OCI-LY1 (cell line): Measurements from ENCODE around the gene MAB21L4.

Source experiments
- H2AFZ ChIP-seq: fragments of 200-600 bp; sonication (generic), shearing (Covaris generic); 2 replicates; pipeline ENCODE4 v1.6.0; 2014; ENCODE audit warnings: antibody characterized with exemption, mild to moderate bottlenecking, low read length
- H3F3A ChIP-seq: fragments of 200-600 bp; sonication (generic), shearing (Covaris generic); 2 replicates; pipeline ENCODE4 v1.6.0; 2014; ENCODE audit warnings: mild to moderate bottlenecking, antibody characterized with exemption, low read length, moderate library complexity; ENCODE audit not compliant: insufficient read depth
- H3K27ac ChIP-seq: fragments of 200-600 bp; sonication (generic); 2 replicates; pipeline ENCODE4 v1.5.1; 2014; ENCODE audit warnings: low read length, mixed run types, mild to moderate bottlenecking, low read depth; ENCODE audit not compliant: poor library complexity, severe bottlenecking
- H3K27me3 ChIP-seq: fragments of 200-600 bp; sonication (generic); 2 replicates; pipeline ENCODE4 v1.6.0; 2014; ENCODE audit warnings: antibody characterized with exemption, mild to moderate bottlenecking, low read length, moderate library complexity; ENCODE audit not compliant: insufficient read depth
- H3K36me3 ChIP-seq: fragments of 200-600 bp; sonication (generic); 2 replicates; pipeline ENCODE4 v1.6.1; 2014; ENCODE audit warnings: mild to moderate bottlenecking, antibody characterized with exemption, low read length, moderate library complexity, mixed read lengths; ENCODE audit not compliant: insufficient read depth
- H3K4me1 ChIP-seq: fragments of 200-600 bp; sonication (generic); 2 replicates; pipeline ENCODE4 v1.5.1; 2014; ENCODE audit warnings: mild to moderate bottlenecking, low read length, moderate library complexity; ENCODE audit not compliant: insufficient read depth, severe bottlenecking
- H3K4me2 ChIP-seq: fragments of 200-600 bp; sonication (generic), shearing (Covaris generic); 2 replicates; pipeline ENCODE4 v1.6.1; 2014; ENCODE audit warnings: low read length
- H3K4me3 ChIP-seq: fragments of 200-600 bp; sonication (generic); 2 replicates; pipeline ENCODE4 v1.5.1; 2014; ENCODE audit warnings: low read length, low read depth, mild to moderate bottlenecking, mixed read lengths; ENCODE audit not compliant: poor library complexity, severe bottlenecking
- H3K79me2 ChIP-seq: fragments of 200-600 bp; shearing (Covaris generic); 2 replicates; pipeline ENCODE4 v1.6.1; 2016; ENCODE audit warnings: mixed run types, low read length, mixed read lengths; ENCODE audit not compliant: insufficient read depth
- H3K9ac ChIP-seq: fragments of 200-600 bp; sonication (generic), shearing (Covaris generic); 2 replicates; pipeline ENCODE4 v1.6.1; 2014; ENCODE audit warnings: mild to moderate bottlenecking, low read length, mixed read lengths
- H3K9me2 ChIP-seq: fragments of 200-600 bp; sonication (generic), shearing (Covaris generic); 2 replicates; pipeline ENCODE4 v1.6.1; 2014; ENCODE audit warnings: low read depth, mild to moderate bottlenecking, low read length, mixed read lengths
- H3K9me3 ChIP-seq: fragments of 200-600 bp; shearing (Covaris generic); 2 replicates; pipeline ENCODE4 v1.6.1; 2014; ENCODE audit warnings: low read length, mixed read lengths
- H4K20me1 ChIP-seq: fragments of 200-600 bp; sonication (generic), shearing (Covaris generic); 2 replicates; pipeline ENCODE4 v1.6.0; 2016; ENCODE audit warnings: mild to moderate bottlenecking, low read length; ENCODE audit not compliant: insufficient read depth
- EZH2 ChIP-seq: fragments of 200-600 bp; sonication (generic), shearing (Covaris generic); IDR thresholded peaks from 2 replicates; pipeline ENCODE4 v1.8.0; 2017; ENCODE audit warnings: borderline replicate concordance, mixed run types, mild to moderate bottlenecking, antibody characterized with exemption, low read length, moderate library complexity, mixed read lengths
- TF ChIP-seq, protein P1 (sequence below): fragments of 200-600 bp; sonication (generic), shearing (Covaris generic); IDR thresholded peaks from 2 replicates; pipeline ENCODE4 v1.5.1; 2017; ENCODE audit warnings: mild to moderate bottlenecking, antibody characterized with exemption, low read length, moderate library complexity, mixed read lengths

MAB21L4 gene

DNA sequence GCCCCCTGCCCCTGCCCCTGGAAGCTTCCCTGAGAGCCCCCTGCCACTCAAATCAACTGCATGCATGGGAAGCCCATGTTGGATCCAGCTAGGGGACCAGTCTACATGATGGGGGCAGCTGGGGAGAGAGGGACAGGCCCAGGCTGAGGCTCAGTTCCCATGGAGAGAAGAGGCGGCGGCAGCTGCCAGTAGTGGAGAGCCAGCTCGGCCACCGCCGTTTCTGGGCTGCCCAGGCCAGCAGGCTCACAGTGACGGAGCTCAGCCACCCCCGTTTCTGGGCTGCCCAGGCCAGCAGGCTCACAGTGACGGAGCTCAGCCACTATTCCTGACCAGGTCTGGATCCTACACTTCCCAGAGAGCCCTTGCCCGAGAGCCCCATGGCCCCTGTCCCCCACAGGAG lies 3.6 kb downstream of the MAB21L4 start:
- Histone ChIP-seq H4K20me1 (no peaks in the 10 kb centered on the region), H3K27ac (no peak overlapping the region), H3K4me2 (no peak overlapping the region), H3K9me2 (no peaks in the 10 kb centered on the region), H3K27me3 (no peaks in the 10 kb centered on the region), H3K4me3 (no peak overlapping the region), H3K79me2 (no peaks in the 10 kb centered on the region), H3K9ac (no peak overlapping the region), H3K36me3 (no peaks in the 10 kb centered on the region), H2AFZ (no peak overlapping the region), H3F3A (no peaks in the 10 kb centered on the region), H3K4me1 (no peaks in the 10 kb centered on the region), H3K9me3 (no peaks in the 10 kb centered on the region)
- TF ChIP-seq EZH2, result no peak
- TF ChIP-seq, protein P1, sequence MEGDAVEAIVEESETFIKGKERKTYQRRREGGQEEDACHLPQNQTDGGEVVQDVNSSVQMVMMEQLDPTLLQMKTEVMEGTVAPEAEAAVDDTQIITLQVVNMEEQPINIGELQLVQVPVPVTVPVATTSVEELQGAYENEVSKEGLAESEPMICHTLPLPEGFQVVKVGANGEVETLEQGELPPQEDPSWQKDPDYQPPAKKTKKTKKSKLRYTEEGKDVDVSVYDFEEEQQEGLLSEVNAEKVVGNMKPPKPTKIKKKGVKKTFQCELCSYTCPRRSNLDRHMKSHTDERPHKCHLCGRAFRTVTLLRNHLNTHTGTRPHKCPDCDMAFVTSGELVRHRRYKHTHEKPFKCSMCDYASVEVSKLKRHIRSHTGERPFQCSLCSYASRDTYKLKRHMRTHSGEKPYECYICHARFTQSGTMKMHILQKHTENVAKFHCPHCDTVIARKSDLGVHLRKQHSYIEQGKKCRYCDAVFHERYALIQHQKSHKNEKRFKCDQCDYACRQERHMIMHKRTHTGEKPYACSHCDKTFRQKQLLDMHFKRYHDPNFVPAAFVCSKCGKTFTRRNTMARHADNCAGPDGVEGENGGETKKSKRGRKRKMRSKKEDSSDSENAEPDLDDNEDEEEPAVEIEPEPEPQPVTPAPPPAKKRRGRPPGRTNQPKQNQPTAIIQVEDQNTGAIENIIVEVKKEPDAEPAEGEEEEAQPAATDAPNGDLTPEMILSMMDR, result no peak

DNA sequence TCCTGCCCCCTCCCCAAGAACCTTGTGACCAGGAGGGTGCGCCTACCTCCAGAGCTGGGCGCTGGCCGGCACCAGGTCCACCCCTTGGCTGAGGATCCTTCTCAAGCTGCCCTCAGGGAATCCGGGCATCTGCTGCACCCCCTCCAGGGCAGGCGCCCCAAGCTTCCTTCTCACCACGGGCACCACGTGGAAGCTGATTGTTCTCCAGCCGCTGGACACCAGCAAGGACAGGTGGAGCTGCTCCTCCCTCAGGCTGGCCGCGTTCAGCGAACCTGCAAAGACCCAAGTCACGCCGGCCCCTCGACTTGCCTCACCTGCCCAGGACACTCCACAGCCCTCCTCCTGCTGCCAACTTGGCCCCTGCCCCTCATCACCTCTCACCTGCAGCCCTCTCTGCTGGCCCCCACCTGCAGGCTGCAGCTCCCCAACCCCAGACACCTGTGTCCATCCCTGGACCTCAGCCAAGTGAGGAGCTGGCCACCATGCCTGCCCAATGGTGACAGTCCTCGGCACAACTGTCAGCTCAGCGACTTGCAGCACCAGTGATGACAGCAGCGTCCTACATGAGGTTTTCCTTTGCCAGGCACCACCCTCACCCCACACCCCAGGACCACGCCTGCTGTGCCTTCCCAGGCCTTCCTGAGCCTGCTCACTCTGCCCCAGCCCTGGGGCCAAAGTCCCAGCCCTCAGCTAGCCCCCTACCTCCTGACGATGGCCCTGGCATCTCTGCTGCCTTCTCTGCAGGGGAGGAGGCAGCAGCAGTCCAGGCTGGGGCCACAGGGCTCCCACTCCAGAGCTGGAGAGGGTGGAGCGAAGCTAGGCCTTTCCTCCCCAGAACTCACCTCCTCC lies 4.2 kb downstream of the MAB21L4 start:
- no peak overlapping the region for H3K27ac ChIP-seq
- H3K9me2 ChIP-seq, result no peaks in the 10 kb centered on the region
- no peaks in the 10 kb centered on the region for H3K9me3 ChIP-seq
- H4K20me1 ChIP-seq, result no peaks in the 10 kb centered on the region
- H3K27me3 ChIP-seq, result no peaks in the 10 kb centered on the region
- no peak overlapping the region for H2AFZ ChIP-seq
- no peak for TF ChIP-seq EZH2
- TF ChIP-seq, protein P1, result no peak
- no peak overlapping the region for H3K4me3 ChIP-seq
- no peaks in the 10 kb centered on the region for H3K79me2 ChIP-seq
- no peak overlapping the region for H3K9ac ChIP-seq
- H3K4me1 ChIP-seq, result no peaks in the 10 kb centered on the region
- H3K36me3 ChIP-seq, result no peaks in the 10 kb centered on the region
- no peaks in the 10 kb centered on the region for H3F3A ChIP-seq
- no peak overlapping the region for H3K4me2 ChIP-seq

DNA sequence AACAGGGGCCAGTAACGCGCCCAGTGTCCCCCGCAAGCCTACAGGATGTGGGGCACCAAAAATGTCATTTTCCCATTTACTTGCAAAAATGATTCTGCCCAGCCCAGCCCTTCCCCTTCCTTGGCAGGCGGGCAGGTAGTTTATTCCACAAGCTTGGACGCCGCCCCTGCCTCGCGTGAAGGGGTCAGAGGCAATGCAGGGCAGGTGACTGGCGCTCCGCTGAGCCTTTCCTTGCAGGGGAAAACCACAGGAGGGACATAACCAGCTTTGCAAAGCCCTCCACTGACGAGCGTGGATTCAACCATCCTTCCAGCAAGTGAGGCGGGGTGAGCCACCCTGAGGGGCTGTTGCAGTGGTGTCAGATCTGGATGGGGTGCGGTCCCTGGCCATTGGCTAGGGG lies 5.3 kb downstream of the MAB21L4 start:
- H3K36me3 ChIP-seq, result no peaks in the 10 kb centered on the region
- no peaks in the 10 kb centered on the region for H3F3A ChIP-seq
- no peak overlapping the region for H3K4me2 ChIP-seq
- no peaks in the 10 kb centered on the region for H4K20me1 ChIP-seq
- H2AFZ ChIP-seq, result no peak overlapping the region
- 0 out of 2 replicates have a peak, but pooled peaks cover 2% of the 10 kb centered on the region for H3K27me3 ChIP-seq
- no peak overlapping the region for H3K9ac ChIP-seq
- H3K9me3 ChIP-seq, result no peaks in the 10 kb centered on the region
- no peaks in the 10 kb centered on the region for H3K79me2 ChIP-seq
- H3K9me2 ChIP-seq, result no peaks in the 10 kb centered on the region
- no peak overlapping the region for H3K4me3 ChIP-seq
- H3K4me1 ChIP-seq, result no peaks in the 10 kb centered on the region
- no peak for TF ChIP-seq EZH2
- H3K27ac ChIP-seq, result no peak overlapping the region
